Measurements from ENCODE around the gene VWA5B2.

- TF ChIP-seq CTCF (IDR thresholded peaks at IDR 0.05; ENCODE audit: insufficient read depth, low read length, poor library complexity, severe bottlenecking) (no peak), EZH2phosphoT487 (conservative IDR thresholded peaks at IDR 0.05; ENCODE audit: low read length) (no peak)
These were observed 11.2 kb downstream of the VWA5B2 start for GRCh38 chr3:184240384-184241140.
